HG03066 (cell line): Measurements from ENCODE around the gene TAL2.

Source experiments
- ATAC-seq: cut with Tn5 transposase; IDR thresholded peaks from one replicate; pipeline ENCODE4 v1.9.1; 2021; ENCODE audit warnings: low read depth; ENCODE audit not compliant: unreplicated experiment

TAL2 gene

DNA sequence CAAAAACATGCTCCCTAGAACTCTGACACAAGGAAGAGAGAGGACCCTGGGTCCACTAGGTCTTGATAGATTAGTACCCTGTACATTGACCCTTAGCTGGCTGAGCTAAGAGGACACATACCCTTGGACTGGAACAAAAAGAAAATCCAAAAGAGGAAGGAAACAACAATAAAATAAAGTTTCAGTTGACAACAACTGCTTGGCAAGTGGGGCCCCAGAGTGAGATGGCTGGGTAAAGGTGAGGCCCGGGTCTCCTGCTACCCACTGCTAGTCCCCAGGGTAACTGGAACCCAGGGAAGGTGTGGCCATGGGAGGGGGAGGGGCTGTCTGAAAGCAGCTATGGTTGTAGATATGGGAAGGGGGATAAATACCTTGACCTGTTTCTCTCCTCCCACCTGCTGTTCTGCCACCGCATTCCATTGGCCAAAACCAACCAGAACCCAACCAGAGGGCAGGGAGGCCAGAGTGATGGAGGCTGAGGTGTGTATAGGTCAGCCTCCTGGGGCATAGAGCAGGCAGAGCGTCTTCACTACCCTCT, 11.7 kb downstream of the TAL2 start:
- ATAC-seq = no peak

DNA sequence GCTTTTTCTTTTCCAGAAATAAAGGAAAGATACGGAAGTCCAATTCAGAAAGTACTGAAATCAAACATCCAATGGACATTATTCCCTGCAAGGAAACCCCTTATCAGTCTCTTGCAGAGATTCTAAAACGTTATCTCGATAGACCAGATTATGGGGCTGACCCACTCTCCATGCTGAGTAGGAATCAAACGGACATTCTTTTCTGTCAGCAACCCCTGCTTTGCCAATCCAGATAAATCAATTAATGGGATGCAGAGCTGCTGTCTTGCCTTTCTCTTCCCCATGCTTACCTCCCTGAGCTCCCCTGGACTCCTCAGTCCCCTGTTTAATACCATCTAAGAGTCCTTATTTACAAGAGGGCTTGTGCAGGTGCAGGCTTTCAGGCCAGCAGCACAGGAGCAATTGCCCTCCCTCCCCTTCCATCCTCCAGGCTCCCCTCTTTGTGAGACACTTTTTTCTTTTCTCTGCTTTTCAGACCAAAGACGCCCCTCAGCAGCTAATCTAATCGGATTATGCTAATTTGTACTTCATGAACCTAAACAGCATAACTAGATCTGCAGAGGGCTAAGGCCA, 14.2 kb downstream of the TAL2 start:
- ATAC-seq = no peak

DNA sequence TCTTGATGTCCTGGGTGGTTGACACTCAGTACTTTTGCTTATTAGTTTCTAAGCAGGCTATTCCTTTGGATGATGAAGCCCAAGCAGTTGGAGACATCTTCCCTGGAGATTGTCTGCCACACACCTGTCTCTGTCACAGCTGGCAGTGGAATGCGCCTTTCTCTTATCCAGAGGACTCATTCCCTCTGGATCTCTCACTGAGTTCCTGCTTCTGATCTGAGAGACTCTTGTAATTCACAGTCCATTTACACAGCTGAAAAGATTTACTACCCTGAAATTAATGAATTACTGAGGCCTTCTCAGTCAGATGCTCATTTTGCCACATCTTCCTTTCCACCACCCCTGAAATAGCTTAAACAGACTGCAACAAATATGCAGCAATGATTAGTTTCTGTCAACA, 15.9 kb downstream of the TAL2 start:
- ATAC-seq = no peak

DNA sequence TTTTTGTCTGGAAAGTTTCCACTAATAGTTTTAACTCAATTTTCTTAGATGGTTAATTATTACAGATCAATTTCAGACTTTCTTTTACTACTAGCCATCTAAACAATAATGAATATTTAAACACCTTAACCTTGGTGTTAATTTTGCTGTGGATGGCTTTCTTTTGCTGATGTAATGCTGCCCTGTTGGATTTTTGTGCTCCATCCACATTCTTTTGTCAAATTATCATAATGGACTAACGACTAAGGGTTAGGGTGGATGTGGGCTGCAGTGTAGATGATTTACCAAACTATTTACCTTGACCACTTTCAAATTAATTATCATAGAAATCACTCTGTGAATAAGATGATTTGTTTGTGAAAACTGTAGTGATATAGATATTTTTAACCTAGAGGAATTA, 16.5 kb downstream of the TAL2 start:
- no peak for ATAC-seq

DNA sequence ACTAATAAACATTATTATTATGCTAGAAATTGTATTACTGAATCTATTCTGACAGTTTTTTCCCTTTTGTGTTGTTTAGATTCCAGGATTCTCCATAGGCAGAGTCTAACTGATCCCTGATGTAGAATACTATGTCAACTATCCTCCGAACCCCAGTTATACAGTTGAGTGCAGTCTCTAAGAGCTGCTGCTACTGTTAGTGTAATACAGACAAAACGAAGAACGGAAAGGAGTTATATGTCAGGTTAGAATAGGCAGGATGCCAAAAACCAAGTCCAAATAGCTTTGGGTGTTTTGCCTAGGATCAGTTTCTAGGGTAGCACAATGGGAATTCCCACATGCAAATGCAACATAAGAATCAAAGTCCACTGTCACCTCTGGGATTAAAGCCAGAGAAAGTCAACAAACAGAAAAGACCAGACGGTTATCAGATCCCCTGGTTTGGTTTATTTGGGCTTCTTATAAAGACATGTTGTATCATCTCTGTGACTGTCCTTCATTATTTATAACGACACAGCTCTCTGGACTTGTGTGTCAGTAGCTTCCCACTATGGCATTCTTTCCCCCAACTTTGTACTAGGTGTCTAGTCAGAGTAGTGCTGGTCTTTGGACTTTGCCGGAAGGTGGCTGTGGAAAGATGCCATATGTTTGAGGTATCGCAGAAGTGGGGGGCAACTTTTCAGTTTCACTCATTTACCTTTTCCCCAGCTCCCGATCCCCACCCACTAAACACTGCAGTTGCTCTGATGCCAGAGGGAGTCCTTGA, 17.2 kb downstream of the TAL2 start:
- ATAC-seq = no peak

DNA sequence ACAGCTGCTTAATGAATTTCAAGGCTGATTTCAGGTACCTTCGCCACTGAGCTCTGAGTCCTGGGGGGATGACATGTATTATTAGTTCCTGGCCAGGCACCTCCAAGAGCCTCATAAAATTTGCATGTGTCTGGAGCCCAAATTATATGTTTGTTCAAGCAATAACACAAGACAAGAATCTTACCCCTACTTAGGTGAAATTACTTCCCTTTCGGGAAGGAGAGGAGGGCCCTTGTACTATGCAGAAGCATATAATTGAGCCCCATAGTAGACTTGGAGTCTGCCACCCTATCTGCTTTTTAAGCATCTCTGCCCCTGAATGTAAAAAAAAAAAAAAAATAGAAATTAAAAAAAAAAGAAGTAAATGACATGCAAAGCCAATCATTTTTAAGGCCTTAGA, 19.1 kb downstream of the TAL2 start:
- ATAC-seq = no peak

DNA sequence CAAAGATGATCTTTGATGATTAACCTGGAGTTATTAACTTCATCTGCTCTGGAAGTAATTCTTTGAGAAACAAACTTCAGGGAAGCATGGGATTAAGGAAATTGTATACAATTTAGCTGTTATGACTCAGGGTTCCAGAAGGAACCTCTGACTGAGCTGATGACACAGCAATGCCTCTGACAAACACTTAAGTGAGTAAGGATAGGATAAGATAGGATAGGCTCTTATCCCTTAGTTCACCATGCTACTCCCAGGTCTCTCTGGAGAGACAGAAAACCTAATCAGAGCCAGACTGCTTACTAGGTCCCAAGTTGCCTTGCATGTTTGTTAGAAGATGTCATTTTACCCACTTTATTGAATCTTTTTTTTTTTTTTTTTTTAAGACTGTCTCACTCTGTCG, 19.5 kb downstream of the TAL2 start:
- ATAC-seq = no peak

DNA sequence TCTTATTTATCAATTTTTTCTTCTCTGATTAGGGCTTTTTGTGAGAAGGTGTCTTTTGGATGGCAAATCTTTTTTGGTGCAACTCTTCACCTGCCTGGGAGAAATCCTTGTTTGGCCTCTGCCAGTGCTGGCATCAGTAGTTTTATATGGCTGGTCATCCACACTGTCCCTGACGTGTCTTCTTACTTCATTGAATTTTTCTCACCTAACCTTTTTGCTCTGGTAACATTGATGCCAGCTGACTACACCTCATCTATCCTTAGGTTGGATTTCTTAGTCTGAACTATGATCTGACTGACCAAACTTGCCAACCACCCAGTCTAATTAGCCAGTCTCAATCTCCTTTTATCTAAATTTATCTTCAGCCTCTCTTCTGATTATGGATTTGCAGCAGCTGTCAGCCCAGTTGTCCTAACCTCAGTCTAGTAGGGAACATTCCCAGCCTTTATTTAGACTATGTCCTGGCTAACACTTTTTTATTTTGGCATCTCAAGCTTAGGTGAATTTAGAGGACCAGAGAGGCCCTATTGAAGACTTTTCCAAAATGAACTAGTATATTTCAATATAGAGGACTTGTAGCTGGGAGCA, 21.5 kb downstream of the TAL2 start:
- ATAC-seq = no peak

DNA sequence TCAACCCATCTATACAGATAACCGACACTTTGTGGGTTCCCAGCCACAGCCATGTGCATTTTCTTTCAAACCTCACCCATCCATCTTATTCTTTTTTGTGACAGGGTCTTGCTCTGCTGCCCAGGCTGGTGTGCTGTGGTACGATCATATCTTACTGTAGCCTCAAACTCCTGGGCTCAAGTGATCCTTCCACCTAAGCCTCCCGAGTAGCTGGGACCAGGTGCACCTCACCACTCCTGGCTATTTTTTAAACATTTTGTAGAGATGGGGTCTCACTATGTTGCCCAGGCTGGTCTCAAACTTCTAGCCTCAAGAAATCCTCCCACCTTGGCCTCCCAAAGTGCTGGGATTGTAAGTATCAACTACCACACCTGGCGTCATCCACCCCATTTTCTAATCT, 24.7 kb downstream of the TAL2 start:
- ATAC-seq = no peak

DNA sequence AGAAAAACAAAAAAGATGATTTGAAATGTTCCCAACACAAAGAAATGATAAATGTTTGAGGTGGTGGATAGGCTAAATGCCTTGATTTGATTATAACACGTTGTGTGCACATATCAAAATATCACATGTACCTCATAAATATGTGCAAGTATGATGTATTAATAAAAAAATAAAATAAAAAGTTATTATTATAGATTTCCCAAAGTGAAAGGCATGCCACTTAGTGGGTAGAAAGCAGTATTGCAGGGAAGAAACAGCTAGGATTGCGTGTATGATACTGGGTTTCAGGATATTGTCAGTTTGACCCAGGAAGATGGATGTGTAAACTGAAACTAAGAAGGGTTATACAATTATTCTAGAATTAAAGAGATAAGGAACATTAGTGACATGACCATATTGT, 28.5 kb downstream of the TAL2 start:
- no peak for ATAC-seq

DNA sequence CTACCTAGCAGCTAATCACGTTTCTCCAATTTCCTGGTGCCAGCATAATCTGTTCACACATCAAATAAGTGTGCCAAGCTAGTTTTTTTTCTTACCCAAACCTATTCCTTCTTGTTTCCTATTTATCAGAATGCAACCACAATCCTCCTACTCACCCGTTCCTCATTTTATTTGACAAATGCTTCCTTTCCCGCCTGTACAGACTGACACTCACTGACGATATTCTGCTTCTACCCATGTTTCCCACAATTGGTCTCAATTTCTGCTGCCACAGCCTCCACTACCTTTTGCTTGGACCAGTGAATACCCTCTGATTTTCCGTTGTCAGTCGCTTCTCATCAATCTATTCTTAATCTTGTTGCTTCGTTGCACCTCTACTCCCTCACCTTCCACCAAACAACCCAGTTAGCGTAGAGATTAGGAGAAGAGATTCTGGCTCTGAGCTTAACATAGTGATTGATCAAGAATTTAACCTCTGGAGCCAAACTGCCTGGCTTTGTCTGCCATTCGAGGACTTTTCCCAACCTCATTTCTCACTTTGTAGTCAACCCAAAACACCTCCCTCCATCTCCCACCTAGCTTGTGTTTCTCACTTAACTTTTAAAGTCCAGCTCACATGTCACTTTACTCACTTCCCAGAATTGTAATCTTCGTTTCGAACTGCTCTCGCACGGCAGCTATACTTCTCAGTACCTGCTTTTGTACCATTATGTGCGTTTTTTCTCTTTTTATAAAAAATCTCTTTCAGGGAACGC, 31.4 kb downstream of the TAL2 start:
- ATAC-seq = peak; percentile 33

DNA sequence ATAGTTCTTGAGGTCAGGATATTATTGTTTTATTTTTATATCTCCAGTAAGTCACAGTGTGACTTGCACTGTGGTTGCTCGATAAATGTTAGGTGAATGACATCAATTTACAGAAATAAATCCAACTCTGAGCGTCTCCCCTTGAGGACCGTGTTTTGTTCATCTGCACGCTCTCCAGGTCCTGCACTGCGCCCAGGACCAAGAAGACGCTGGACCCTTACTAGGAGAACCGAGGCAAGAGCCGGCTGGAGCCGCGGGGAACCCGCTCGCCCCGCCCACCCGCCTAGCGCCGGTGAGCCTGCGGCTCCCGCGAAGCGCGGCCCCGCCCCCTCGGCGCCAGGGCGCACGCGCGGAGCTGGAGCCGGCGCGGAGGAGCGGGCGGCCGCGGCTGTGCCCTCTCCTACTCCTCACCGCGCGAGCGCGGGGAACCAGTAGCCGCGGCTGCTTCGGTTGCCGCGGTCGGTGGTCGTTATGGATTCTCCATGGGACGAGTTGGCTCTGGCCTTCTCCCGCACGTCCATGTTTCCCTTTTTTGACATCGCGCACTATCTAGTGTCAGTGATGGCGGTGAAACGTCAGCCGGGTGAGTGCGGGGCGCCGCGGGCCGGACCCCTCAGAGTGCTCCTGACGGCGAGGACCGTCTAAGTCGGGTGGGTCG, 32.1 kb downstream of the TAL2 start, which contains the start of gene TMEM38B:
TSS of gene TMEM38B (plus strand) at position 352 of the 658 bp plus-strand sequence. CDS start at position 472, 120 bp downstream.
- peak; percentile 73 for ATAC-seq

DNA sequence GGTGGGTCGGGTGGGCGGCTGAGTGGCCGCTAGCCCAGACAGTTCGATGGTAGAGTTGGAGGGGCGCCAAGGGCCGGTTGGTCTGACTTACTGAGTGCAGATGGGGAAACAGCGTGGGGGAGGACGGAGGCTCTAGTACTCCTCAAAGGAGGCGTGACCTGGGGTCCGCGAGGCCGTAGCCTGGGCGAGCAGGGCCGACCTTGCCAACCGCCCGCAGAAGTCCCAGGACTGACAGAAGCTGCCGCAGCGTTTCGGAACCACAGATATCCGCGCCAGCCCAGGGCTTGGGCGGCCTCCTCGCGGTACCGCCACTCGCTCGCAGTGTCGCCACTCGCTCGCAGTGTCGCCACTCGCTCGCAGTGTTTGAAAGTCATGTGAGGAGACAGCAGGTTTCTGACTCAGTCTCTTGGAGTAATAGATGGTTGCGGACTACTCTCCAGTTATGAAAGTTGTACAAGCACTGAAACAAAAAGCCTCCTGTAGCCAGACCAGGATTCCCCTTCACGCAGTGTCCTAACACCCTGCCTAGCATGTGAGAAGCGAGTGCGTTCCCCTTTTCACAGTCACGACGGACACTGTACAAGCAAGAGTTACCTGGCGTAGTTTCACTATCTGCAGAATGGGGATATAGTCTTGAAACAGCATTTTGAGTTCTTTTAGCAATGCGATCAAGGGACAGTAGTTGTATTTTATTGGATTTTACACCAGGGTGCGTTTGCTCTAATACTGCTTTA, 32.8 kb downstream of the TAL2 start:
- ATAC-seq = peak; percentile 61

DNA sequence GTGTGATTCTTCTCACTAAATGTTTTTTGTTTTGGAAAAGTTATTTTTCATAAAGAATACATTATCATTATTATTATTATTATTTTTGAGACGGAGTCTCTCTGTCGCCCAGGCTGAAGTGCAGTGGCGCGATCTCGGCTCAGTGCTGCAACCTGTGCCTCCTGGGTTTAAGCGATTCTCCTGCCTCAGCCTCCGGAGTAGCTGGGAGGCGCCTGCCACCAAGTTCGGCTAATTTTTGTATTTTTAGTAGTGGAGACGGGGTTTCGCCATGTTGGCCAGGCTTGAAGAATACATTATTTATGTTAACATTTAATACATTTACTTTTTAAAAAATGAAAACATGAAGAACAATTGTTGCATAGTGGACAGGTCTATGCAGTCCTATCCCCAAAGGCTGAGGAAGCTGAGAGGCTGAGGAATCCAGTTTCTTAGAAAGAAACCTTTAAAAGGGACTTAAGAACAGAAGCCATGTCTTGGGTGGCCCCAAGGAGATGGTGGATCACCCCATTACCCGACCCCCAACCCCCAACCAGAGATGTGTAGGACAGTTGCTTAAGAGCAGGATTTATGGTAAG, 34.0 kb downstream of the TAL2 start:
- no peak for ATAC-seq

DNA sequence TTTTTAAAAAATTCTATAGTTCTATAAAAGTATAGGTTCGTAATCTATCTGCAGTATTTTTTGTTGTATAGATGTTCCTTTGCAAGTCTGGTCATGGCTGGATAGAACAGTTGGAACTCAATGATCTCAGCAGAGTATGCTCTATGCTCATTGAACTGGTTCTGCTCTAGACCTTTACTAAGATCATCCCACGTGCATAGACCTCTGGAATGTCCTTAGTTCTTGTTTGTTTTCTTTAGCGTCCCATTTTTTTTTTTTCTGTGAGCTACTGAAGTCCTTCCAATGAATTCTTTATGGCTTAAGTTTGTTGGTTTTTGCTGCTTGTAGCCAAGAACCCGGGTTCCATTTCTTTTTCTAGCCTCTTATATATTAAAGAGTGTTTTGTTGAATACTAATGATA, 35.6 kb downstream of the TAL2 start:
- no peak for ATAC-seq

DNA sequence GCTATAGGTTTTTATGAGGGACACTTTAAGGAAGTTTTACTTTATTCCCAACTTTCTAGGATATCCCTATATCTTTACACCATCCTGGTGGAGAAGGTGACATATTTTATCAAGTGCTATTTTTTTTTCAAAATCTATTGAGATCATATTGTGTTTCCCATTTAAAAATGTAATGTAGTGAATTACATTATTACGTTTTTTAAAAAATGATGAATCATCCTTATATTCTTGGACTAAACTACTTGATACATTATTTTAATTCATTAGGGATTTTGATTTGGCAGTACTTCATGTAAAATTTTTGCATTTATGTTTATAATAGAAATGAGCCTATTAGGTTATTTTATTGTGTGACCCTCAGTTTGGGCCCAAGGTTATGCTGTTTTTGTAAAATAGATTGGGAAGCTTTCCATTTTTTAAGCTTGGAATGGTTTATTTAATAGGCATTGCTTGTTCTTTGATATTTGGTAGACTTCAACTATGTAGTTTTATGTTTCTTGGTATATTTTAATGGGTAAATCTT, 36.2 kb downstream of the TAL2 start:
- no peak for ATAC-seq

DNA sequence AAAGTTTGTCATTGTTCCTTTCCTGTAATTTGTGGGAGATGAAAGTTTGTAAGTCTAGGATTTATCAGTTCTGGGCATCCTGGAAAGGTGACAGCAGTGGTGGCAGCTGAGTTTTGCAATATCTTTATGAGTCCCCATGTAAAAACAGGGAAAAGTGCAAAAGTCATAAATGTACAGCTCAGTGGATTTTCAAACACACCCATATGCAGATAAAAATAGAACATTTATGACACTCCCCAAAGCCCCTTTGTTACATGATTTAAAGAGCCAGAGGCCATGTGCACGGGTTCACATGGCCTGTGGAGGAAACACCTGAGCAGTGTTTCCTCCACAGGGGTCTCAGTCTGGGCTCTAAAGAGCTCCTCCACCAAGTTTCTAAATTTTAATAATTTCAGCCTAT, 38.4 kb downstream of the TAL2 start:
- ATAC-seq = no peak

DNA sequence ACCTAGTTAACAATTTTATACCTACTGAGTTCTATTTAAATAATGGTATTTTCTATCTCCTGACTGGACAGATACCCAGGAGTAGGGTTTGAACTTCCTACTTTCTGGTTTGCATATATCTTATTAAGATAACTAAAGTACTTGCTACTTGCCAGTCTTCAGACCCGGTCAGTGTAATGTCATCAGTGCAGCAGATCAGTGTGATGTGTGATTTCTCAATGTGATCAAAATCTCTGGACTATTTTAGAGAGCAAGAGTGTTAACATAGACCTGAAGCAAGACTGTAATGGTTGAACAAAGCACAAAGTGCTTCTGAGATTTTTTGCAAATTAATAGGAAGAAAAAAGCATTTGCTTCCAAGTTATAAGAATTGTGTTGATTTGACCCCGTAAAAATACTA, 38.9 kb downstream of the TAL2 start:
- no peak for ATAC-seq

DNA sequence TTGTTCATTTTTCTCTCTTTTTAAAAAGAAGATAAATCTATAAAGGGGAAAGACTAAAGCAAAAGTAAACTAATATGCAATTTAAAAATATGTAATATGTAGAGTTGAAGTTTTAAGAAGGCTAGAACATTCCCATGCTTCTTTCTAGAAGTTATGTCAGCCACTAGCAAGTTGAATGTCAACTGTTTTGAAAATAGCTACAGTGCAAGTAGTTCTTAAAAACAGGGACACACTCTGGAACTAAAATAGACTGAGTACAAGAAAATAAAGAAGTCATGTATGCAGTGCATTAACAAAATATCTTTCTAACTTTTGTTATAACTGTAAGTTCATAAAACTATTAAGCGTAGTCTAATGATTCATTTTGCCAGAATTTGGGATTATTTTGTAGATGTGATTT, 40.0 kb downstream of the TAL2 start:
- no peak for ATAC-seq
